SK-N-SH (cell line): Measurements from ENCODE around the gene INPP5A. TPM values are rescaled to one million over a fixed set of nuclear protein-coding genes. Genes with fewer than 3 reads are reported as not detected.
A peak's percentile ranks its signal among the peaks of the same experiment; 100 is the strongest.

ENCODE experiments used
- CTCF ChIA-PET: fragments of 300-600, 350-600 bp; formaldehyde crosslinking; extraction: SDS; loops from one replicate; lab custom pipeline; 2021; lab: Yijun Ruan, JAX
- POLR2A ChIA-PET: fragments of 350-600 bp; sonication (Branson Sonifier 250); formaldehyde crosslinking; extraction: SDS; loops from one replicate; lab custom pipeline; 2020; ENCODE audit warnings: antibody characterized with exemption, inconsistent platforms; lab: Yijun Ruan, JAX
- DNase-seq: peaks from one replicate; pipeline ENCODE4 v3.0.0; 2012
- H2AFZ ChIP-seq: fragments of 200-600 bp; sonication (generic); 2 replicates; pipeline ENCODE4 v1.8.1; 2016; ENCODE audit warnings: antibody characterized with exemption, mild to moderate bottlenecking, low read depth
- H3F3A ChIP-seq: fragments of 200-600 bp; sonication (generic); replicated peaks from 2 replicates; pipeline ENCODE3; 2016; ENCODE audit warnings: antibody characterized with exemption, mild to moderate bottlenecking; ENCODE audit not compliant: insufficient read depth
- H3K27ac ChIP-seq, 2 experiments: fragments of 200-500 bp in 1 of 2; fragments of 200-600 bp in 1 of 2; sonication (Bioruptor generic) in 1 of 2; sonication (generic), shearing (Covaris generic) in 1 of 2; 2 replicates each; pipeline versions ENCODE4 v1.5.1 to v1.6.1; 2014 to 2016; ENCODE audit warnings: low read depth in 2 of 2, inconsistent platforms in 1 of 2, low read length in 1 of 2, mild to moderate bottlenecking in 1 of 2, mixed read lengths in 1 of 2
- H3K27me3 ChIP-seq: fragments of 200-600 bp; sonication (generic), shearing (Covaris generic); 2 replicates; pipeline ENCODE4 v1.6.1; 2016; ENCODE audit warnings: mixed run types; ENCODE audit not compliant: insufficient read depth
- H3K36me3 ChIP-seq, 2 experiments: fragments of 200-500 bp in 1 of 2; fragments of 200-600 bp in 1 of 2; sonication (Bioruptor generic) in 1 of 2; sonication (generic) in 1 of 2; replicated peaks in 1 of 2; 2 replicates each; pipeline versions ENCODE3 to v1.5.1; 2014 to 2016; ENCODE audit warnings: low read length in 1 of 2, mild to moderate bottlenecking in 1 of 2; ENCODE audit not compliant: insufficient read depth in 2 of 2, control insufficient read depth in 1 of 2
- H3K4me1 ChIP-seq, 2 experiments: fragments of 200-500 bp in 1 of 2; fragments of 200-600 bp in 1 of 2; sonication (Bioruptor generic) in 1 of 2; sonication (generic), shearing (Covaris generic) in 1 of 2; 2 replicates each; pipeline versions ENCODE4 v1.5.1 to v1.6.1; 2014 to 2016; ENCODE audit warnings: low read depth in 1 of 2, low read length in 1 of 2, mixed run types in 1 of 2; ENCODE audit not compliant: insufficient read depth in 2 of 2, control insufficient read depth in 1 of 2
- H3K4me2 ChIP-seq: fragments of 200-600 bp; sonication (generic), shearing (Covaris generic); 2 replicates; pipeline ENCODE4 v1.6.1; 2017; ENCODE audit warnings: mixed run types
- H3K4me3 ChIP-seq, 2 experiments: fragments of 200-500 bp in 1 of 2; fragments of 200-600 bp in 1 of 2; sonication (Bioruptor generic) in 1 of 2; sonication (generic), shearing (Covaris generic) in 1 of 2; 2 replicates each; pipeline versions ENCODE4 v1.5.1 to v1.8.1; 2014 to 2016; ENCODE audit warnings: low read depth in 2 of 2, inconsistent platforms in 1 of 2, low read length in 1 of 2, mild to moderate bottlenecking in 1 of 2, mixed read lengths in 1 of 2, moderate library complexity in 1 of 2
- H3K79me2 ChIP-seq: fragments of 200-600 bp; sonication (generic); 2 replicates; pipeline ENCODE4 v1.8.1; 2017; ENCODE audit warnings: mild to moderate bottlenecking; ENCODE audit not compliant: insufficient read depth
- H3K9ac ChIP-seq: fragments of 200-600 bp; sonication (generic); 2 replicates; pipeline ENCODE4 v1.6.1; 2017; ENCODE audit warnings: mixed run types
- H3K9me2 ChIP-seq: fragments of 200-600 bp; sonication (generic); 2 replicates; pipeline ENCODE4 v1.6.1; 2017; ENCODE audit warnings: mixed run types
- H3K9me3 ChIP-seq: fragments of 200-600 bp; sonication (generic); 2 replicates; pipeline ENCODE4 v1.6.1; 2017; ENCODE audit warnings: mixed run types, mild to moderate bottlenecking, moderate library complexity
- H4K20me1 ChIP-seq: fragments of 200-600 bp; sonication (generic); 2 replicates; pipeline ENCODE4 v1.6.1; 2017; ENCODE audit warnings: mild to moderate bottlenecking, mixed run types; ENCODE audit not compliant: insufficient read depth
- CHD2 ChIP-seq: fragments of 150-350 bp; IDR thresholded peaks from 2 replicates; pipeline ENCODE4 v1.6.1; 2018; ENCODE audit warnings: low read length; ENCODE audit not compliant: partially characterized antibody
- CTCF ChIP-seq: fragments of 200-600 bp; sonication (generic); IDR thresholded peaks from 2 replicates; pipeline ENCODE4 v1.6.1; 2017; ENCODE audit warnings: antibody characterized with exemption, mild to moderate bottlenecking, moderate library complexity
- ELF1 ChIP-seq: IDR thresholded peaks from 2 replicates; pipeline ENCODE4 v1.4.0; 2012
- EP300 ChIP-seq, 2 experiments: IDR thresholded peaks; 2 replicates each; pipeline versions ENCODE4 v1.4.0 to v1.6.1; 2012; ENCODE audit warnings: borderline replicate concordance in 1 of 2, low read depth in 1 of 2, low read length in 1 of 2
- EZH2phosphoT487 ChIP-seq: fragments of 200-600 bp; sonication (generic); IDR thresholded peaks from 2 replicates; pipeline ENCODE4 v1.6.1; 2017; ENCODE audit warnings: low read depth, mixed run types, mild to moderate bottlenecking, antibody characterized with exemption, moderate library complexity, borderline replicate concordance
- GATA2 ChIP-seq: sonication (generic); formaldehyde crosslinking; IDR thresholded peaks from 2 replicates; pipeline ENCODE4 v1.5.0; 2020; ENCODE audit warnings: mild to moderate bottlenecking, missing genetic modification reagents
- JUND ChIP-seq: IDR thresholded peaks from 2 replicates; pipeline ENCODE4 v1.4.0; 2012
- MXI1 ChIP-seq: IDR thresholded peaks from 2 replicates; pipeline ENCODE4 v1.6.1; 2012; ENCODE audit warnings: mild to moderate bottlenecking, low read depth, low read length, improper control_type of control experiment
- NFIC ChIP-seq: IDR thresholded peaks from 2 replicates; pipeline ENCODE4 v1.4.0; 2012; ENCODE audit warnings: borderline replicate concordance
- NRF1 ChIP-seq: IDR thresholded peaks from 2 replicates; pipeline ENCODE4 v1.6.1; 2012; ENCODE audit warnings: low read depth, mild to moderate bottlenecking, low read length
- RAD21 ChIP-seq: IDR thresholded peaks from 2 replicates; pipeline ENCODE4 v1.6.1; 2012; ENCODE audit warnings: mild to moderate bottlenecking, low read length
- REST ChIP-seq: IDR thresholded peaks from 2 replicates; pipeline ENCODE4 v1.6.1; 2012; ENCODE audit warnings: mild to moderate bottlenecking, low read depth, low read length, moderate library complexity
- SIN3A ChIP-seq: IDR thresholded peaks from 2 replicates; pipeline ENCODE4 v1.6.1; 2012; ENCODE audit warnings: low read depth, mild to moderate bottlenecking, low read length, moderate library complexity, borderline replicate concordance
- SMC3 ChIP-seq: IDR thresholded peaks from 2 replicates; pipeline ENCODE4 v1.6.1; 2012; ENCODE audit warnings: low read depth, low read length, improper control_type of control experiment
- TCF12 ChIP-seq: IDR thresholded peaks from 2 replicates; pipeline ENCODE4 v1.4.0; 2012
- TEAD4 ChIP-seq: IDR thresholded peaks from 2 replicates; pipeline ENCODE4 v1.4.0; 2012; ENCODE audit warnings: mild to moderate bottlenecking, borderline replicate concordance; ENCODE audit not compliant: insufficient read depth
- WGBS: methylation state at CpG from one replicate; pipeline ENCODE4 v1.1.6; 2017; ENCODE audit warnings: low lambda C conversion rate; 5-methylcytosine and 5-hydroxymethylcytosine counted together
- polyA plus RNA-seq, 3 experiments: library from polyadenylated mRNA; depleted of rRNA; stranded (reverse); fragments of >200 nt; gene quantifications; 2 replicates each; pipeline ENCODE4 v1.2.3, GENCODE V29; 2012

Gene INPP5A
- polyA plus RNA-seq, 1 of the 3 experiments (the other 2 are of a cell fraction) = 12.0 TPM

- no peak overlapping the region for H2AFZ ChIP-seq
- TF ChIP-seq NFIC = no peak
- peak; percentile 35; the same call in 1 of the 2 replicates for TF ChIP-seq GATA2
- H3K79me2 ChIP-seq = no peaks in the 10 kb centered on the region
- peaks cover 5% of the 10 kb centered on the region; the same call in 1 of the 2 replicates for H4K20me1 ChIP-seq
- H3K9me3 ChIP-seq = no peaks in the 10 kb centered on the region
- no peak overlapping the region for H3K27ac ChIP-seq
- WGBS = 73% methylated on average over 7 of the region's 18 CpGs
- H3K27me3 ChIP-seq = no peaks in the 10 kb centered on the region
- POLR2A ChIA-PET = no interaction called here
- no peak for DNase-seq
- no peaks in the 10 kb centered on the region for H3F3A ChIP-seq
- H3K4me2 ChIP-seq = no peak overlapping the region
- CTCF ChIA-PET = interaction anchor here (0.8 to 4.6 kb wide), 16 partner anchors 7 to 265 kb away, joined by 3 to 42 read pairs (median 9); partner anchors contain the start of gene NKX6-2
- no peak overlapping the region for H3K4me3 ChIP-seq
- no peak overlapping the region for H3K9ac ChIP-seq
- peaks cover 0 to 31% of the 10 kb centered on the region in 2 experiments; a peak in 1 of 4 replicates for H3K4me1 ChIP-seq
- peaks cover 2 to 4% of the 10 kb centered on the region in 2 experiments for H3K36me3 ChIP-seq
- H3K9me2 ChIP-seq = no peaks in the 10 kb centered on the region
Observed at GRCh38 chr10:132656283-132657126, 118.9 kb downstream of the INPP5A start.

- WGBS = 99% methylated on average over 9 of the region's 18 CpGs
- no peaks in the 10 kb centered on the region for H3K9me3 ChIP-seq
Observed at GRCh38 chr10:132657127-132657706, 119.6 kb downstream of the INPP5A start.

More at GRCh38 chr10:132657127-132657706, 119.6 kb downstream of the INPP5A start:
- Histone ChIP-seq H3K27ac (no peak overlapping the region), H3K36me3 (peaks cover 2 to 4% of the 10 kb centered on the region in 2 experiments), H3F3A (no peaks in the 10 kb centered on the region), H3K27me3 (no peaks in the 10 kb centered on the region), H3K4me1 (peaks cover 0 to 31% of the 10 kb centered on the region in 2 experiments; a peak in 1 of 4 replicates), H3K9ac (no peak overlapping the region), H2AFZ (no peak overlapping the region), H4K20me1 (peaks cover 5% of the 10 kb centered on the region; the same call in 1 of the 2 replicates), H3K4me2 (no peak overlapping the region), H3K9me2 (no peaks in the 10 kb centered on the region), H3K4me3 (no peak overlapping the region), H3K79me2 (no peaks in the 10 kb centered on the region)
- TF ChIP-seq TEAD4 (no peak), JUND (no peak), EP300 (IDR thresholded peaks at IDR 0.05; ENCODE audit: borderline replicate concordance in 1 of 2, low read depth in 1 of 2, low read length in 1 of 2) (no peak), RAD21 (no peak), ELF1 (no peak), CTCF (no peak), NFIC (no peak), TCF12 (no peak), SIN3A (no peak), SMC3 (no peak), CHD2 (no peak), REST (no peak), NRF1 (no peak), EZH2phosphoT487 (no peak), MXI1 (no peak)
- CTCF ChIA-PET = interaction anchor here (0.7 to 4.6 kb wide), 6 partner anchors 9 to 246 kb away, joined by 3 to 42 read pairs (median 16); no protein-coding TSS in a partner anchor
- POLR2A ChIA-PET = no interaction called here
- no peak for DNase-seq
